Transverse colon (tissue), 4 donors: ENCODE measurements around the gene CAPN5. TPM values are rescaled to one million over a fixed set of nuclear protein-coding genes. Genes with fewer than 3 reads are reported as not detected.

Experiments
- DNase-seq: peaks from one replicate; pipeline ENCODE4 v3.0.0-alpha.2; 2019
- H3K27ac ChIP-seq, 4 donors: fragments of 200-600 bp; sonication (generic); 2 replicates each; pipeline ENCODE4 v1.5.1; 2016 to 2018; ENCODE audit warnings: inconsistent platforms in 4 of 4
- H3K27me3 ChIP-seq: fragments of 200-600 bp; sonication (generic); 2 replicates; pipeline ENCODE4 v1.5.1; 2017; ENCODE audit warnings: inconsistent platforms
- H3K36me3 ChIP-seq, 4 donors: fragments of 200-600 bp; sonication (generic); 2 replicates each; pipeline ENCODE4 v1.5.1; 2017 to 2019; ENCODE audit warnings: inconsistent platforms in 4 of 4
- H3K4me1 ChIP-seq, 4 donors: fragments of 200-600 bp; sonication (generic); 2 replicates each; pipeline ENCODE4 v1.5.1; 2017 to 2020; ENCODE audit warnings: inconsistent platforms in 4 of 4
- H3K4me3 ChIP-seq, 4 donors: fragments of 200-600 bp; sonication (generic); 1 replicate in 1 of 4; 2 replicates in 3 of 4; pipeline versions ENCODE4 v1.5.1 to v1.6.1; 2017 to 2019; ENCODE audit warnings: inconsistent platforms in 4 of 4
- H3K9me3 ChIP-seq, 2 donors: fragments of 200-600 bp; sonication (generic); 2 replicates each; pipeline ENCODE4 v1.5.1; 2017 to 2019; ENCODE audit warnings: inconsistent platforms in 2 of 2
- CTCF ChIP-seq, 5 experiments: fragments of 200-600 bp in 3 of 5; fragments of 450-650 bp in 2 of 5; sonication (generic) in 3 of 5; IDR thresholded peaks; 1 replicate in 2 of 5; 2 replicates in 3 of 5; pipeline ENCODE4 v1.5.1; 2016 to 2017; ENCODE audit warnings: antibody characterized with exemption in 5 of 5, inconsistent platforms in 3 of 5, mild to moderate bottlenecking in 2 of 5, moderate library complexity in 1 of 5
- EP300 ChIP-seq: sonication (generic); formaldehyde crosslinking; IDR thresholded peaks from one replicate; pipeline ENCODE4 v1.6.1; 2017; ENCODE audit warnings: antibody characterized with exemption, low read depth
- POLR2A ChIP-seq: fragments of 450-650 bp; IDR thresholded peaks from one replicate; pipeline ENCODE4 v1.6.1; 2016; ENCODE audit warnings: antibody characterized with exemption, mild to moderate bottlenecking, moderate library complexity
- POLR2AphosphoS5 ChIP-seq, 3 donors: sonication (generic); formaldehyde crosslinking; IDR thresholded peaks; one replicate each; pipeline ENCODE4 v1.6.1; 2016; ENCODE audit warnings: antibody characterized with exemption in 3 of 3
- WGBS, 2 donors: methylation state at CpG; one replicate each; pipeline ENCODE4 v1.1.5; 2018; ENCODE audit warnings: low coverage in 1 of 2; 5-methylcytosine and 5-hydroxymethylcytosine counted together
- in situ Hi-C, 4 donors: fragments of 200-750 bp; cut with MboI; loops; one replicate each; pipeline versions ENCODE4 v1.15.0 to v1.15.1; 2017; ENCODE audit warnings: low sequenced_read_pairs in 3 of 4, low pct_ligation_motif_present in 1 of 4, low pct_unique_long_range_greater_than_20kb in 1 of 4
- intact Hi-C: fragments of 100-400 bp; cut with DNase I; formaldehyde crosslinking; loops from one replicate; pipeline ENCODE4 v1.15.1; 2023; ENCODE audit warnings: low total_unique reads
- total RNA-seq, 4 donors: library from RNA; depleted of rRNA; stranded (reverse); fragments of >200 nt; gene quantifications; one replicate each; pipeline ENCODE4 v1.1.0, GENCODE V29; 2016

The CAPN5 gene
- total RNA-seq, 4 donors from 2014 or later, result 210 to 290 (median 214) TPM

- 56 to 64% methylated on average over 3 to 8 of the region's 8 CpGs for WGBS, 2 donors
- Histone ChIP-seq H3K27ac (no peak overlapping the region), H3K27me3 (no peaks in the 10 kb centered on the region), H3K4me1 (peaks cover 5 to 18% (median 7%) of the 10 kb centered on the region in 4 donors), H3K4me3 (no peak overlapping the region), H3K36me3 (peaks cover 0 to 8% (median 3%) of the 10 kb centered on the region in 4 donors), H3K9me3 (no peaks in the 10 kb centered on the region)
- DNase-seq, result no peak
- in situ Hi-C loops, result no loop called here
- TF ChIP-seq POLR2AphosphoS5 (IDR thresholded peaks at IDR 0.05) (no peak), EP300 (no peak), POLR2A (no peak), CTCF (IDR thresholded peaks at IDR 0.05) (peak; percentile 28 to 51 (median 40))
- intact Hi-C loops, result no loop called here
These were observed 46.8 kb downstream of the CAPN5 start for GRCh38 chr11:77113382-77114088.

GRCh38 chr11:77114089-77114463 is 47.3 kb downstream of the CAPN5 start:
- DNase-seq, result no peak
- no peak overlapping the region for H3K4me3 ChIP-seq
- no peak for TF ChIP-seq CTCF (IDR thresholded peaks at IDR 0.05)
- TF ChIP-seq EP300, result no peak
- TF ChIP-seq POLR2A, result no peak
- no peak for TF ChIP-seq POLR2AphosphoS5 (IDR thresholded peaks at IDR 0.05)
- no peaks in the 10 kb centered on the region for H3K9me3 ChIP-seq
- H3K36me3 ChIP-seq, result peaks cover 0 to 13% (median 3%) of the 10 kb centered on the region in 4 donors
- intact Hi-C loops (no loop called here), in situ Hi-C loops (no loop called here)
- H3K27ac ChIP-seq, result no peak overlapping the region
- 94% methylated on average over 3 to 13 of the region's 13 CpGs for WGBS, 2 donors
- no peaks in the 10 kb centered on the region for H3K27me3 ChIP-seq
- H3K4me1 ChIP-seq, result peaks cover 4 to 16% (median 5%) of the 10 kb centered on the region in 4 donors

GRCh38 chr11:77115181-77115611 is 48.4 kb downstream of the CAPN5 start:
- DNase-seq, result no peak
- intact Hi-C loops (no loop called here), in situ Hi-C loops (no loop called here)
- no peak overlapping the region for H3K27ac ChIP-seq
- peaks cover 0 to 7% (median 0%) of the 10 kb centered on the region in 4 donors for H3K4me1 ChIP-seq
- no peaks in the 10 kb centered on the region for H3K27me3 ChIP-seq
- no peak overlapping the region for H3K4me3 ChIP-seq
- TF ChIP-seq POLR2A (no peak), POLR2AphosphoS5 (IDR thresholded peaks at IDR 0.05) (no peak), CTCF (IDR thresholded peaks at IDR 0.05) (no peak), EP300 (no peak)
- WGBS, 2 donors, result 96% methylated on average over 16 of the region's 16 CpGs; no CpG with 5 or more reads in 1 of the 2 donors
- peaks cover 0 to 16% (median 3%) of the 10 kb centered on the region in 4 donors for H3K36me3 ChIP-seq
- H3K9me3 ChIP-seq, result no peaks in the 10 kb centered on the region

- WGBS, 2 donors, result 85% methylated on average over 15 of the region's 15 CpGs; no CpG with 5 or more reads in 1 of the 2 donors
- no peak for DNase-seq
- no peak for TF ChIP-seq EP300
- TF ChIP-seq CTCF (IDR thresholded peaks at IDR 0.05), result no peak
- TF ChIP-seq POLR2AphosphoS5 (IDR thresholded peaks at IDR 0.05), result no peak
- TF ChIP-seq POLR2A, result no peak
- Histone ChIP-seq H3K9me3 (no peaks in the 10 kb centered on the region), H3K36me3 (peaks cover 0 to 23% (median 5%) of the 10 kb centered on the region in 4 donors), H3K4me3 (no peak overlapping the region), H3K27ac (no peak overlapping the region), H3K4me1 (peaks cover 0 to 4% (median 0%) of the 10 kb centered on the region in 4 donors), H3K27me3 (no peaks in the 10 kb centered on the region)
- intact Hi-C loops, result no loop called here
- in situ Hi-C loops, result no loop called here
These were observed 49.2 kb downstream of the CAPN5 start for GRCh38 chr11:77115956-77116355.
